Measurements from ENCODE around the gene MRPL46. TPM values are rescaled to one million over a fixed set of nuclear protein-coding genes. Genes with fewer than 3 reads are reported as not detected.

The MRPL46 gene
- total and polyA plus RNA-seq, 9 of the 15 experiments (the other 6 are each of a cell fraction or from before 2014, with no cell fraction given): 41.2 to 72.2 (median 49.8) TPM

- TF ChIP-seq ZHX1 (conservative IDR thresholded peaks at IDR 0.05; ENCODE audit: low read length) (no peak), NR2F6 (CRISPR knock-in tag; IDR thresholded peaks at IDR 0.05) (no peak), XRCC4 (IDR thresholded peaks at IDR 0.05; ENCODE audit: extremely low read depth, insufficient read depth, insufficient read length) (no peak), HSF4 (CRISPR knock-in tag; IDR thresholded peaks at IDR 0.05; ENCODE audit: borderline replicate concordance) (no peak), STAT5B (CRISPR knock-in tag; IDR thresholded peaks at IDR 0.05) (no peak)
Observed at GRCh38 chr15:88447206-88447605, 20.0 kb downstream of the MRPL46 start (continued).

- DNase-seq (ENCODE audit: extremely low read depth in 1 of 4, low spot score in 3 of 4) (no peak), FAIRE-seq (no peak), ATAC-seq (no peak)
- Histone ChIP-seq H4K20me1 (replicated peaks; ENCODE audit: control insufficient read depth, insufficient read depth, low read length) (no peaks in the 10 kb centered on the region), H3K27ac (ENCODE audit: extremely low read depth, low read depth, low read length) (no peak overlapping the region), H3K9me3 (replicated peaks; ENCODE audit: control insufficient read depth, insufficient read depth, low read depth, low read length) (no peaks in the 10 kb centered on the region), H3K4me1 (replicated peaks in 1 of 2; ENCODE audit: control insufficient read depth in 2 of 2, insufficient read depth in 2 of 2, low read length in 2 of 2) (no peaks in the 10 kb centered on the region), H3K9me1 (ENCODE audit: control insufficient read depth, insufficient read depth, low read length) (no peaks in the 10 kb centered on the region), H3K4me2 (ENCODE audit: insufficient read depth, low read length) (no peak overlapping the region), H3K27me3 (ENCODE audit: control insufficient read depth in 2 of 2, insufficient read depth in 2 of 2, low read length in 2 of 2) (peaks cover 4 to 20% of the 10 kb centered on the region in 2 experiments; a peak in 4 of 5 replicates), H2AFZ (ENCODE audit: low read depth, low read length) (no peak overlapping the region), H3K9ac (ENCODE audit: insufficient read depth in 1 of 2, low read depth in 2 of 2, low read length in 2 of 2) (no peak overlapping the region), H3K79me2 (ENCODE audit: control insufficient read depth, insufficient read depth, low read length) (no peaks in the 10 kb centered on the region), H3K4me3 (no peak overlapping the region), H3K36me3 (ENCODE audit: control insufficient read depth, insufficient read depth, low read length) (no peaks in the 10 kb centered on the region)
- TF ChIP-seq CCNT2 (IDR thresholded peaks at IDR 0.05; ENCODE audit: borderline replicate concordance, extremely low read depth, insufficient read length, low read depth, low read length): no peak
- no peak for TF ChIP-seq ZNF551 (CRISPR knock-in tag; IDR thresholded peaks at IDR 0.05)
- TF ChIP-seq DMBX1 (CRISPR knock-in tag; IDR thresholded peaks at IDR 0.05; ENCODE audit: borderline replicate concordance): no peak
- no peak for TF ChIP-seq CREB3 (tag; conservative IDR thresholded peaks at IDR 0.05; ENCODE audit: low read depth)
- TF ChIP-seq USF1 (CRISPR knock-in tag; IDR thresholded peaks at IDR 0.05): no peak
- peak; percentile 28; the same call in 1 of the 2 replicates for TF ChIP-seq ZNF316 (IDR thresholded peaks at IDR 0.05)
- TF ChIP-seq ZBTB12 (CRISPR knock-in tag; IDR thresholded peaks at IDR 0.05): no peak
- TF ChIP-seq MECOM (CRISPR knock-in tag; IDR thresholded peaks at IDR 0.05): no peak
- TF ChIP-seq CEBPG (CRISPR knock-in tag; IDR thresholded peaks at IDR 0.05): no peak
- no peak for TF ChIP-seq CEBPG (tag; conservative IDR thresholded peaks at IDR 0.05 in 1 of 2, IDR thresholded peaks at IDR 0.05 in 1 of 2)
- CTCF ChIA-PET (ENCODE audit: low intra/inter-chr PET ratio): no interaction called here
- in situ Hi-C loops (cut with MboI): no loop called here
- BruUV-seq (replicated peaks): no TSS peak
- intact Hi-C loops (cut with micrococcal nuclease): no loop called here
- WGBS (ENCODE audit: insufficient coverage, low coverage, missing lambda C conversion rate): 0% methylated on average over 2 of the region's 2 CpGs
- POLR2A ChIA-PET: interaction anchor here (0.6 kb wide), 1 partner anchor 1078 kb away, joined by 3 read pairs; no protein-coding TSS in a partner anchor
Observed at GRCh38 chr15:88441076-88441730, 26.0 kb downstream of the MRPL46 start.

All from K562 (cell line).